ENCODE measurements around the gene MMP21. TPM values are rescaled to one million over a fixed set of nuclear protein-coding genes. Genes with fewer than 3 reads are reported as not detected.

The MMP21 gene
- polyA plus RNA-seq, 3 donors = 0.28 TPM; not detected in 2

- Mint-ChIP-seq H3K36me3 (peaks cover 21 to 25% of the 10 kb centered on the region in 2 donors), H3K4me3 (no peak overlapping the region), H3K27me3 (ENCODE audit: low read depth in 3 of 3) (peaks cover 2 to 10% (median 4%) of the 10 kb centered on the region in 3 donors), H3K9me3 (peaks cover 0 to 4% (median 2%) of the 10 kb centered on the region in 7 donors), H3K27ac (no peak overlapping the region), H3K4me1 (no peaks in the 10 kb centered on the region)
- Histone ChIP-seq H3K9ac (ENCODE audit: insufficient read depth, low read length, poor library complexity, severe bottlenecking) (no peak overlapping the region), H3K4me2 (replicated peaks; ENCODE audit: extremely low read depth, low read length, poor library complexity, severe bottlenecking) (no peak overlapping the region), H4K20me1 (ENCODE audit: insufficient read depth, low read length) (no peaks in the 10 kb centered on the region), H3K9me3 (replicated peaks in 1 of 2; ENCODE audit: control insufficient read depth in 1 of 2, insufficient read depth in 1 of 2, low read length in 2 of 2) (no peaks in the 10 kb centered on the region), H3K4me1 (ENCODE audit: control insufficient read depth in 1 of 2, insufficient read depth in 2 of 2, low read length in 2 of 2) (no peaks in the 10 kb centered on the region), H3K36me3 (replicated peaks in 1 of 2; ENCODE audit: control insufficient read depth in 1 of 2, insufficient read depth in 2 of 2, low read length in 2 of 2) (peaks cover 2 to 24% of the 10 kb centered on the region in 2 donors), H3K27me3 (ENCODE audit: control insufficient read depth in 2 of 2, insufficient read depth in 2 of 2, low read length in 2 of 2) (no peaks in the 10 kb centered on the region), H3K27ac (ENCODE audit: low read depth in 1 of 2, low read length in 2 of 2) (no peak overlapping the region), H3K4me3 (replicated peaks in 1 of 3; ENCODE audit: low read depth in 2 of 3, low read length in 3 of 3) (no peak overlapping the region), H2AFZ (ENCODE audit: insufficient read depth, low read depth, low read length, poor library complexity, severe bottlenecking) (no peak overlapping the region), H3K79me2 (ENCODE audit: insufficient read depth, low read length) (no peaks in the 10 kb centered on the region)
- DNase-seq = no peak
- 93% methylated on average over 2 of the region's 5 CpGs for WGBS (ENCODE audit: insufficient coverage)
- TF ChIP-seq, protein P1, sequence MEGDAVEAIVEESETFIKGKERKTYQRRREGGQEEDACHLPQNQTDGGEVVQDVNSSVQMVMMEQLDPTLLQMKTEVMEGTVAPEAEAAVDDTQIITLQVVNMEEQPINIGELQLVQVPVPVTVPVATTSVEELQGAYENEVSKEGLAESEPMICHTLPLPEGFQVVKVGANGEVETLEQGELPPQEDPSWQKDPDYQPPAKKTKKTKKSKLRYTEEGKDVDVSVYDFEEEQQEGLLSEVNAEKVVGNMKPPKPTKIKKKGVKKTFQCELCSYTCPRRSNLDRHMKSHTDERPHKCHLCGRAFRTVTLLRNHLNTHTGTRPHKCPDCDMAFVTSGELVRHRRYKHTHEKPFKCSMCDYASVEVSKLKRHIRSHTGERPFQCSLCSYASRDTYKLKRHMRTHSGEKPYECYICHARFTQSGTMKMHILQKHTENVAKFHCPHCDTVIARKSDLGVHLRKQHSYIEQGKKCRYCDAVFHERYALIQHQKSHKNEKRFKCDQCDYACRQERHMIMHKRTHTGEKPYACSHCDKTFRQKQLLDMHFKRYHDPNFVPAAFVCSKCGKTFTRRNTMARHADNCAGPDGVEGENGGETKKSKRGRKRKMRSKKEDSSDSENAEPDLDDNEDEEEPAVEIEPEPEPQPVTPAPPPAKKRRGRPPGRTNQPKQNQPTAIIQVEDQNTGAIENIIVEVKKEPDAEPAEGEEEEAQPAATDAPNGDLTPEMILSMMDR (IDR thresholded peaks at IDR 0.05) = no peak
- intact Hi-C loops (cut with micrococcal nuclease) = no loop called here
Measured at GRCh38 chr10:125770844-125771243, 4.8 kb downstream of the MMP21 start.

- no peak for DNase-seq
- no peak overlapping the region for H3K4me2 ChIP-seq (replicated peaks; ENCODE audit: extremely low read depth, low read length, poor library complexity, severe bottlenecking)
- Mint-ChIP-seq H3K4me3 (no peak overlapping the region), H3K27me3 (ENCODE audit: low read depth in 3 of 3) (peaks cover under 1 to 6% (median 2%) of the 10 kb centered on the region in 3 donors), H3K9me3 (peaks cover 0 to 3% (median 0%) of the 10 kb centered on the region in 7 donors), H3K27ac (no peak overlapping the region), H3K4me1 (no peaks in the 10 kb centered on the region), H3K36me3 (peaks cover 36 to 41% of the 10 kb centered on the region in 2 donors)
- H3K4me1 ChIP-seq (ENCODE audit: control insufficient read depth in 1 of 2, insufficient read depth in 2 of 2, low read length in 2 of 2) = no peaks in the 10 kb centered on the region
- no peak overlapping the region for H2AFZ ChIP-seq (ENCODE audit: insufficient read depth, low read depth, low read length, poor library complexity, severe bottlenecking)
- no peaks in the 10 kb centered on the region for H4K20me1 ChIP-seq (ENCODE audit: insufficient read depth, low read length)
- H3K27ac ChIP-seq (ENCODE audit: low read depth in 1 of 2, low read length in 2 of 2) = no peak overlapping the region
- peaks cover 18 to 41% of the 10 kb centered on the region in 2 donors for H3K36me3 ChIP-seq (replicated peaks in 1 of 2; ENCODE audit: control insufficient read depth in 1 of 2, insufficient read depth in 2 of 2, low read length in 2 of 2)
- TF ChIP-seq, protein P1 (IDR thresholded peaks at IDR 0.05) = no peak
- 96% methylated on average over 12 of the region's 12 CpGs for WGBS (ENCODE audit: insufficient coverage)
- H3K9ac ChIP-seq (ENCODE audit: insufficient read depth, low read length, poor library complexity, severe bottlenecking) = no peak overlapping the region
- intact Hi-C loops (cut with micrococcal nuclease) = no loop called here
- no peaks in the 10 kb centered on the region for H3K79me2 ChIP-seq (ENCODE audit: insufficient read depth, low read length)
- no peaks in the 10 kb centered on the region for H3K9me3 ChIP-seq (replicated peaks in 1 of 2; ENCODE audit: control insufficient read depth in 1 of 2, insufficient read depth in 1 of 2, low read length in 2 of 2)
- no peak overlapping the region for H3K4me3 ChIP-seq (replicated peaks in 1 of 3; ENCODE audit: low read depth in 2 of 3, low read length in 3 of 3)
- H3K27me3 ChIP-seq (ENCODE audit: control insufficient read depth in 2 of 2, insufficient read depth in 2 of 2, low read length in 2 of 2) = no peaks in the 10 kb centered on the region
Measured at GRCh38 chr10:125769175-125769574, 6.4 kb downstream of the MMP21 start.

Measured in CD14-positive monocyte (primary cell).